Naive B cell (primary cell): ENCODE data around the gene ECM2. TPM values are rescaled to one million over a fixed set of nuclear protein-coding genes. Genes with fewer than 3 reads are reported as not detected.

Experiments used
- ATAC-seq, 2 donors: fragments of 150-1000 bp; cut with Tn5 transposase; 2 replicates each; pipeline ENCODE4 v1.10.0; 2021; ENCODE audit warnings: low read depth in 2 of 2, mild to moderate bottlenecking in 2 of 2, moderate library complexity in 2 of 2
- DNase-seq: peaks from one replicate; pipeline ENCODE4 v3.0.0; 2022
- H3K27ac Mint-ChIP-seq, 6 donors: one replicate each; pipeline ENCODE4 v1.8.0; 2020 to 2022; ENCODE audit warnings: mild to moderate bottlenecking in 6 of 6, mixed read lengths in 6 of 6, moderate library complexity in 5 of 6, inconsistent platforms in 2 of 6
- H3K27me3 Mint-ChIP-seq, 3 donors: one replicate each; pipeline ENCODE4 v1.8.0; 2021 to 2022; ENCODE audit warnings: mixed read lengths in 3 of 3, mild to moderate bottlenecking in 1 of 3
- H3K36me3 Mint-ChIP-seq, 2 donors: one replicate each; pipeline ENCODE4 v1.8.0; 2020 to 2022; ENCODE audit warnings: mixed read lengths in 2 of 2, inconsistent platforms in 1 of 2, mild to moderate bottlenecking in 1 of 2
- H3K4me1 Mint-ChIP-seq, 3 donors: one replicate each; pipeline ENCODE4 v1.8.0; 2020 to 2022; ENCODE audit warnings: mixed read lengths in 3 of 3, inconsistent platforms in 1 of 3, mild to moderate bottlenecking in 1 of 3, moderate library complexity in 1 of 3
- H3K4me3 Mint-ChIP-seq, 8 donors: one replicate each; pipeline ENCODE4 v1.8.0; 2020 to 2022; ENCODE audit warnings: mild to moderate bottlenecking in 8 of 8, mixed read lengths in 8 of 8, moderate library complexity in 8 of 8, inconsistent platforms in 2 of 8
- H3K9me3 Mint-ChIP-seq, 7 donors: one replicate each; pipeline ENCODE4 v1.8.0; 2020 to 2022; ENCODE audit warnings: mixed read lengths in 7 of 7, mild to moderate bottlenecking in 5 of 7, inconsistent platforms in 2 of 7, moderate library complexity in 1 of 7
- polyA plus RNA-seq, 6 donors: library from polyadenylated mRNA; unstranded; fragments of 300-500 nt; fragmentation: Illumina TruSeq; gene quantifications; one replicate each; pipeline ENCODE4 v1.2.3, GENCODE V29; 2021; ENCODE audit warnings: low read depth in 6 of 6

The ECM2 gene
- polyA plus RNA-seq, 6 donors from 2014 or later: 0.09 TPM; not detected in 5

- ATAC-seq: no peak
- Mint-ChIP-seq H3K4me1 (no peaks in the 10 kb centered on the region), H3K36me3 (no peaks in the 10 kb centered on the region), H3K9me3 (peaks cover 0 to 3% (median 0%) of the 10 kb centered on the region in 7 donors), H3K27me3 (no peaks in the 10 kb centered on the region), H3K4me3 (no peak overlapping the region), H3K27ac (no peak overlapping the region)
- no peak for DNase-seq
Observed at GRCh38 chr9:92455217-92455616, 80.6 kb downstream of the ECM2 start.

- Mint-ChIP-seq H3K27ac (peak overlapping the region in 1 of 6 donors; percentile 96), H3K4me3 (no peak overlapping the region), H3K36me3 (no peaks in the 10 kb centered on the region), H3K9me3 (peaks cover 0 to 7% (median 0%) of the 10 kb centered on the region in 7 donors), H3K4me1 (peaks cover 0 to 4% (median 0%) of the 10 kb centered on the region in 3 donors), H3K27me3 (no peaks in the 10 kb centered on the region)
- no peak for DNase-seq
- ATAC-seq: no peak
Observed at GRCh38 chr9:92446536-92446935, 89.3 kb downstream of the ECM2 start.

Other genes with a start within 250 kb of the ECM2 start
- 10 to 100 TPM; 30.1 to 54.0 (median 40.8) TPM for gene IARS1, start 242.3 kb downstream of the ECM2 start, polyA plus RNA-seq
- gene NOL8, start 210.6 kb downstream of the ECM2 start, polyA plus RNA-seq: 10 to 100 TPM; 18.6 to 37.0 (median 26.9) TPM
- 1 to 10 TPM; 2.9 to 5.3 (median 4.2) TPM for gene CENPP, start 210.0 kb downstream of the ECM2 start, polyA plus RNA-seq
- gene OGN, start 131.4 kb downstream of the ECM2 start, polyA plus RNA-seq: under 1 TPM in 2 of 6 donors, not detected in 4; 0.09 to 0.57 TPM
- gene OMD, start 111.5 kb downstream of the ECM2 start, polyA plus RNA-seq: under 1 TPM in 3 of 6 donors, not detected in 3; 0.17 to 0.21 (median 0.19) TPM
- under 1 TPM in 1 of 6 donors, not detected in 5; 0.12 TPM for gene ASPN, start 53.5 kb downstream of the ECM2 start, polyA plus RNA-seq
- 10 to 100 TPM in 1 of 6 donors, 1 to 10 TPM in 5; 4.1 to 12.8 (median 6.1) TPM for gene IPPK, start 134.1 kb upstream of the ECM2 start, polyA plus RNA-seq
- 10 to 100 TPM in 5 of 6 donors, 1 to 10 TPM in 1; 4.3 to 41.8 (median 29.6) TPM for gene BICD2, start 228.8 kb upstream of the ECM2 start, polyA plus RNA-seq